Fibroblast of mammary gland (primary cell): ENCODE data around the gene GHRL.

Experiments
- DNase-seq: peaks from one replicate; pipeline ENCODE4 v3.0.0-alpha.2; 2010; ENCODE audit warnings: low read depth
- H3K4me3 ChIP-seq: 2 replicates; pipeline ENCODE4 v1.5.1; 2011; ENCODE audit warnings: low read depth, mild to moderate bottlenecking, low read length, moderate library complexity; ENCODE audit not compliant: control insufficient read depth
- TF ChIP-seq, protein P1 (sequence below): conservative IDR thresholded peaks from 2 replicates; pipeline ENCODE4 v1.5.1; 2011; ENCODE audit warnings: low read depth, low read length, inconsistent platforms; ENCODE audit not compliant: control insufficient read depth, insufficient read depth

The GHRL gene

DNA sequence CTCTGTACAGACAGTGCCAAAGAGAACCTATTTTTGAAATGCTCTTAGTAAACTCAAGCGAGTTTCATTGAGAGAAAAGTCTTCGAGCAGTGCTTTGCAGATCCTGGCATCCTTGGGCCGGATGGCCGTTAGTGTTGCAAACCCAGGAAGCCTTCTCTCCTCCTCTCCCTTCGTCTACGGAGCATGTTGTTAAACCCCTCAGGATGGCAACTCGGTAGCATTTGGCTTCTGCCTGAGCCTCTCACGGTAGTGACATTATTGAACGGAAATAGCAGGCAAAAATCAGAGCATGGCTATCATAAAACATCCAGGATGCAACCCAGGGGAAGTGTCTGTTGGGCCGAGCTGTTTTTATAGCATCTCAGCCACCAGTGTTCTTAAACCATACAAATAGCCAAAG is 34.8 kb upstream of the GHRL start:
- TF ChIP-seq, protein P1, sequence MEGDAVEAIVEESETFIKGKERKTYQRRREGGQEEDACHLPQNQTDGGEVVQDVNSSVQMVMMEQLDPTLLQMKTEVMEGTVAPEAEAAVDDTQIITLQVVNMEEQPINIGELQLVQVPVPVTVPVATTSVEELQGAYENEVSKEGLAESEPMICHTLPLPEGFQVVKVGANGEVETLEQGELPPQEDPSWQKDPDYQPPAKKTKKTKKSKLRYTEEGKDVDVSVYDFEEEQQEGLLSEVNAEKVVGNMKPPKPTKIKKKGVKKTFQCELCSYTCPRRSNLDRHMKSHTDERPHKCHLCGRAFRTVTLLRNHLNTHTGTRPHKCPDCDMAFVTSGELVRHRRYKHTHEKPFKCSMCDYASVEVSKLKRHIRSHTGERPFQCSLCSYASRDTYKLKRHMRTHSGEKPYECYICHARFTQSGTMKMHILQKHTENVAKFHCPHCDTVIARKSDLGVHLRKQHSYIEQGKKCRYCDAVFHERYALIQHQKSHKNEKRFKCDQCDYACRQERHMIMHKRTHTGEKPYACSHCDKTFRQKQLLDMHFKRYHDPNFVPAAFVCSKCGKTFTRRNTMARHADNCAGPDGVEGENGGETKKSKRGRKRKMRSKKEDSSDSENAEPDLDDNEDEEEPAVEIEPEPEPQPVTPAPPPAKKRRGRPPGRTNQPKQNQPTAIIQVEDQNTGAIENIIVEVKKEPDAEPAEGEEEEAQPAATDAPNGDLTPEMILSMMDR = no peak
- DNase-seq = no peak
- H3K4me3 ChIP-seq = no peak overlapping the region

DNA sequence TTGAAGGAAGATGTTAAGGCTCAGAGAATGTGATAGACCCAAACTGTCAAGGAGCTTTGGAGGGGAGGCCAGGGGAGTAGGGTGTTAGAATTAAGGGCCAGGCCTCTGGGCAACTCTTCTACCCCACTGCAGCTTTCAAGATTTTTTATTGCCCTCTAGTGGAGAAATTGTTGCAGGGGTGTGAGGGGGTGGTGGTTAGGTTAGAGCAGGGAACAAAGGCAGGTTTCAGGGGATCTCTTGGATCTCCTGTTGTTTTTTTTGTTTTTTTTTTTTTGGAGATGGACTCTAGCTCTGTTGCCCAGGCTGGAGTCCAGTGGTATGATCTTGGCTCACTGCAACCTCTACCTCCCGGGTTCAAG is 29.6 kb upstream of the GHRL start:
- H3K4me3 ChIP-seq = no peak overlapping the region
- TF ChIP-seq, protein P1 = peak; percentile 37
- no peak for DNase-seq

DNA sequence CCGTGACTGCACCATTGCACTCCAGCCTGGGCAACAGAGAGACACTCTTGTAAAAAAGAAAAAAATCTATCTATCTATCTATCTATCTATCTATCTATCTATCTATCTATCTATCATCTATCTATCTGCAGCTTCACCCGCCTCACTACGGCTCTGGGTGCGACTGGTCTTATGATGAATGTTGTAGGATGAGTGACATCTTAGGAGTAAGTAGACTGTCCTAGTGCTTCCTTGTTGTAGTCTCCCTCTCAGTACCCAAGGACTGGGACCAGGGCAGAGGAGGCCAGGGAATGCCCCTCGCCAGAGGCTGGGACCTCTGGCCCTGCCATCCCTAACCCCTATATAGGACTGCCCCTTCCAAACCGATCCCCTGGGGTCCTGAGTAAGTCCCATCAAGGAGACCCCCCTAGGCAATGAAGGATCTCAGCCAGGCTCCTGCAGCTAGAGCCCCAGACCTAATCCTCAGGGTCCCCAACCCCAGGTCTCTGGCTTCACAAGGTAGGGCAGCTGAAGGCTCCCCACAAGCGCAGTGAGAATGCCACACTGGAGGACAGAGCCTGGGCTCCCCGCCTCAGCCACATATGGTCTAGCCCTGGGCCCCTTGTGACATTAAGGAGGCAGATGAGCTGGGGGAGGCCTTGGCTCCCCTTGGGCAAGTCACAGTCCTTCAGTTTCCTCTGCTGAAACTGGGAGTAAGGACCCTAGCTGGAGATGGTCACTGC is 29.0 kb upstream of the GHRL start:
- DNase-seq = no peak
- TF ChIP-seq, protein P1 = no peak
- H3K4me3 ChIP-seq = no peak overlapping the region

DNA sequence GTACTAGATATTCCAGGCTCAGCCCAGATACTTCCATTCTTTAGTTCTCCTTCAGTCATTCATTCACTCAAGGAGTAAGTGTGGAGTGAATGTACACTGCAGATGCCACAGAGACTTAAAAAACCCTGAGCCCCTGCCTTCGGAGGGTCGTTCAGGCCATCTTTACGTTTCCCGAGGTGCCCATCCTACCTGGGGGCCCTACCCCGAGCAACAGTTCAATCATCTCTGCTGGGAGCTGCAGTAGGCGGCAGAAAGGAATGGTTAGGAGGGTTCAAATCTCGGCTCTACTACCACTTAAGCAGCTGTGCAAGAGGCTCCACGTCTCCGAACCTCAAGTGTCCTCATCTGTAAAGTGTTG is 27.6 kb upstream of the GHRL start:
- TF ChIP-seq, protein P1 = no peak
- DNase-seq = no peak
- peak overlapping the region; percentile 99 for H3K4me3 ChIP-seq

DNA sequence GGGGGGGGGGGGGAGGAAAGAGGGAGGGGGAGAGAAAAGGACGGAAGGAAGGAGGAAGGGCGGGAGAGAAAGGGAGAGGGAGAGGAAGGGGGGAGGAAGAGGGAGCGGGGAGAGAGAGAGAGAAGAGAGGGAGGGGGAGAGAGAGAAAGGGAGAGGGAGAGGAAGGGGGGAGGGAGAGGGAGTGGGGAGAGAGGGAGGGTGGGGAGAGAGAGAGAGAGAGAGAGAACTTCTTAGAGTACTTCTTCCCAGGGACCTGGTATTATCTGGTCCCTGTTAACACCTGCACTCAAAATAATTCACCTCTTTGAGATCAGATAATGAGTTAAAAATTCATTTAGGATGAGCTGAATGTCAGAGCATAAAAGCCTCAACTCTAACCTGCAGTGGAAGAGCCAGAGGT is 27.1 kb upstream of the GHRL start:
- H3K4me3 ChIP-seq = peak overlapping the region; percentile 99
- no peak for DNase-seq
- TF ChIP-seq, protein P1 = no peak

DNA sequence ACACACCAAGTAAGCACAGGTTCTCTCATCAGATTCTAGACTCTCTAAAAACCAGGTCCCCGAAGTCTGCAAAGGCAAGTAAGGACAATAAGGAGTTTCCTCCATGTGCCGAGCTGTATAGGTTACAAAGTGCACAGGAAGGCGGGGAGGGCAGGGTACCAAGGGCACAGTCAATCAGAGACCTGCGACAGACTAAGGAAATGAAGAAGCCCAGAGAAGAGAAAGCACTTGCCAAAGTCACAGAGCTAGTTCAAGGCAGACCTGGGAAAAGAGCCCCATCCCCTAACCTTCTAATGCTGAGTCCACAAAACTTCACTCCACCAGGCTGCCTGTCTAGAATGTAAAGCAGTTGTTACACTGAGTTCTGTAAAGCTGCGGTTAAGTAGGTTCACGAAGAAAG is 26.5 kb upstream of the GHRL start:
- no peak for DNase-seq
- TF ChIP-seq, protein P1 = no peak
- H3K4me3 ChIP-seq = peak overlapping the region; percentile 99

DNA sequence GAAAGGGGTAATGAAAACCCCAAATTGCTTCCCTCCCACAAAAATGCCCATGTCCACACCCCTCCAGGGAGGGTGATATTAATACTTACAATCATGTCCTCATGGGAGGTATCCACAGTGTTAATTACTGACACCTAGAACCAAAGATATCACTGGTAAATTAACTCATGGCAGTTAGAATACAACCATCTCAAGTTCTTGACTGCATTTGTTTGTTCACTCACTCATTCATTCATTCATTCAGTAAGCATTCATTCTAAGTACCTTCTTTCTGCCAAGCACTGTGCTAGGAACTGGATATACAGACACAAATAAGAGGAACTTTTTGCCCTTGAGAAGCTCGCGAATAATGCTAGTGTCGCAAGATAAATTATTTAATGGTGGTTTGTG is 25.2 kb upstream of the GHRL start:
- no peak overlapping the region for H3K4me3 ChIP-seq
- no peak for DNase-seq
- TF ChIP-seq, protein P1 = no peak
